Colonic mucosa (tissue), 4 donors: ENCODE data around the gene SLC9C1. TPM values are rescaled to one million over a fixed set of nuclear protein-coding genes. Genes with fewer than 3 reads are reported as not detected.

Source experiments
- DNase-seq: peaks from one replicate; pipeline ENCODE4 v3.0.0-alpha.2; 2020
- H3K27ac ChIP-seq: fragments of 200-600 bp; one replicate; pipeline ENCODE4 v1.8.0; 2021
- H3K27me3 ChIP-seq: fragments of 200-600 bp; one replicate; pipeline ENCODE4 v1.8.0; 2021
- H3K36me3 ChIP-seq: fragments of 200-600 bp; one replicate; pipeline ENCODE4 v1.8.0; 2021
- H3K4me1 ChIP-seq: fragments of 200-600 bp; one replicate; pipeline ENCODE4 v1.8.0; 2021; ENCODE audit warnings: mild to moderate bottlenecking
- H3K4me3 ChIP-seq: fragments of 200-600 bp; one replicate; pipeline ENCODE4 v1.8.0; 2021
- H3K9ac ChIP-seq, 2 donors: one replicate each; pipeline ENCODE4 v1.7.0; 2013; ENCODE audit warnings: control low read depth in 2 of 2, low read depth in 2 of 2, low read length in 2 of 2
- H3K9me3 ChIP-seq: fragments of 200-600 bp; one replicate; pipeline ENCODE4 v1.8.0; 2021
- intact Hi-C: fragments of 100-400 bp; cut with DNase I; formaldehyde crosslinking; loops from one replicate; pipeline ENCODE4 v1.14.1; 2022
- total RNA-seq, 2 donors: library from RNA; stranded (reverse); fragmentation: NEBNext Ultra II Directional in 1 of 2; extraction: Animal tissue kit (Norgen Biotek cat#: 25700) in 1 of 2; gene quantifications; one replicate each; pipeline ENCODE4 v1.2.1, GENCODE V29; 2021
- TF ChIP-seq, protein P1 (sequence below): fragments of 200-600 bp; IDR thresholded peaks from one replicate; pipeline ENCODE4 v1.8.0; 2022; ENCODE audit warnings: antibody characterized with exemption, mild to moderate bottlenecking
- donor health status: healthy.
- donor health status: DM: no; HTN: no; CAD: no.
- donor health status: DM: no; HTN: no; CAD: no.

The SLC9C1 gene
- total RNA-seq, 2 donors from 2014 or later, result 0.13 to 0.15 TPM

DNA sequence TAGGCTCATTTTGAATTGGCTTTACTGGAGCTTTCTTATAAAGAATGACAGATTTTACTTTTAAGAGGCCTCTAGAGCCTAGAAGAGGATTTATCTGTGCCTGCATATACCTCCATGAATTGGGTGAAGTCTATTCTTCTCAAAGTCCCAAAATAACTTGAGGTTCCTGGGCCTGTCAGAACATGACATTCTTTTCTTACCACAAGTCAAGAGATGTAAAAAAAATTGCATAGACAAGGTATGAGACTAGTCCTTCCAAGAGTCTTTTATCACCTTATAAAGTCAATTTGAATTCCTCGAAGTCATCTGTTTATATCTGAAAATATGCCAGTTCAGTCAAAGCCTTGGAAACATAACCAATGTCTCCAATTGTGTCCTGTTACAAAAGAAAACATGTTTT, 21.8 kb upstream of the SLC9C1 start:
- H3K27me3 ChIP-seq, result no peaks in the 10 kb centered on the region
- intact Hi-C loops, result no loop called here
- no peak overlapping the region for H3K9ac ChIP-seq
- no peaks in the 10 kb centered on the region for H3K4me1 ChIP-seq
- no peaks in the 10 kb centered on the region for H3K9me3 ChIP-seq
- no peak overlapping the region for H3K27ac ChIP-seq
- H3K36me3 ChIP-seq, result no peaks in the 10 kb centered on the region
- no peak overlapping the region for H3K4me3 ChIP-seq
- no peak for DNase-seq
- TF ChIP-seq, protein P1, sequence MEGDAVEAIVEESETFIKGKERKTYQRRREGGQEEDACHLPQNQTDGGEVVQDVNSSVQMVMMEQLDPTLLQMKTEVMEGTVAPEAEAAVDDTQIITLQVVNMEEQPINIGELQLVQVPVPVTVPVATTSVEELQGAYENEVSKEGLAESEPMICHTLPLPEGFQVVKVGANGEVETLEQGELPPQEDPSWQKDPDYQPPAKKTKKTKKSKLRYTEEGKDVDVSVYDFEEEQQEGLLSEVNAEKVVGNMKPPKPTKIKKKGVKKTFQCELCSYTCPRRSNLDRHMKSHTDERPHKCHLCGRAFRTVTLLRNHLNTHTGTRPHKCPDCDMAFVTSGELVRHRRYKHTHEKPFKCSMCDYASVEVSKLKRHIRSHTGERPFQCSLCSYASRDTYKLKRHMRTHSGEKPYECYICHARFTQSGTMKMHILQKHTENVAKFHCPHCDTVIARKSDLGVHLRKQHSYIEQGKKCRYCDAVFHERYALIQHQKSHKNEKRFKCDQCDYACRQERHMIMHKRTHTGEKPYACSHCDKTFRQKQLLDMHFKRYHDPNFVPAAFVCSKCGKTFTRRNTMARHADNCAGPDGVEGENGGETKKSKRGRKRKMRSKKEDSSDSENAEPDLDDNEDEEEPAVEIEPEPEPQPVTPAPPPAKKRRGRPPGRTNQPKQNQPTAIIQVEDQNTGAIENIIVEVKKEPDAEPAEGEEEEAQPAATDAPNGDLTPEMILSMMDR, result no peak

DNA sequence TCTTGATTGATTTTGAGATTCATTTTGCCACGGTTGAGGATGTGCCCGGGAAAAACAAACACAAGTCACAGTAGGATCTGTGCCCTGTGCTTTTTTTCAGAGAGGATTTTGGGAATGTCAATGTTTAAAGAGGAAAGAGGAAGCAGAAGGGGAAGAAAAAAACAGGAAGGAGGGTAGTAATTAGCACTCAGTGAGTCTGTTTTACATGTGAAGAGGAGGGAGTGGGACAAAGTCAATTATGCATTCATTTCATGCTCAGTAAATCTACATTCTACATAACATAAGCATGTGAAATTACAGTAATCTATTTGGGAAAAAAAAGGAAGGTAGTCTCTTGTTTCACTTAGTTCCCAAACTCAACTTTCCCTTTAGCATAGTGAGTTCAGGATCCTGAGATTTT, 20.6 kb upstream of the SLC9C1 start:
- no peak overlapping the region for H3K9ac ChIP-seq
- no peak overlapping the region for H3K27ac ChIP-seq
- DNase-seq, result no peak

DNA sequence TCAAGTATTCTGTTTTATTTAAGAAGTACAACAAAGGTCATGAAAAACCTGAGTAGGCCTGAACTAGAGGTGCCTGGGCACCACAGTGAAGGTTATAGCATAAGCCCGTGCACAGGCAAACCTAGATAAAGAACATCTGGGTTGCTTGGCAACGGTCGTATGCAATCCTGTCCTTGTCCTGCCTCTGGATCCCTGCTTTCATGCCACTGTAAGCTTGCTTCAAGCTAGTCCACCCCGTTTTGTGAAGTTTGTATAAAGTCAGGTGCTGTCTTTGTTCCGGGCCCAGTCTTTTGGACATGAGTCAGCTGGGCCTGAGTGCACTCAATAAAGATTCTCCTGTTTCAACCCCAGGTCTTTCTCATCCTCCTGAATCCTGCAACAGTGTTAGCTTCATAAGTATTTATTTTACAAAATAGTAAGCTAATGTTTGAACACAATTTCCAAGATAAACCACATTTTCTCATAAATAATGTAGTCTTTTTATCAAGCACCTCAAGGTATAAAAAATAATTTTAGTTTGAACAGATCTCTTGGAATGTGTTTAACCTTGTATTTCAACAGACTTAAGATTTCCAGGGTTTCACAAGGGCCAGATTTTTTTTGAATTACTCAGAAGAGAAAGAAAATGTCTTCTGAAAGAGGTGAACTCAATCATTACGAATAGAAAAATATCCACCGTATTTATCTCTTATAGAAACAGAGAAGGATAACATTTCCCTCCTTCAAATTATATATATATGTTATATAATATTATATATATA, 14.3 kb upstream of the SLC9C1 start:
- no peaks in the 10 kb centered on the region for H3K9me3 ChIP-seq
- TF ChIP-seq, protein P1, result no peak
- no peak overlapping the region for H3K27ac ChIP-seq
- intact Hi-C loops, result no loop called here
- no peaks in the 10 kb centered on the region for H3K36me3 ChIP-seq
- no peaks in the 10 kb centered on the region for H3K27me3 ChIP-seq
- H3K4me3 ChIP-seq, result no peak overlapping the region
- H3K9ac ChIP-seq, result no peak overlapping the region
- no peaks in the 10 kb centered on the region for H3K4me1 ChIP-seq
- DNase-seq, result no peak

More for the DNA sequence above, 20.6 kb upstream of the SLC9C1 start:
- no peak overlapping the region for H3K4me3 ChIP-seq
- H3K36me3 ChIP-seq, result no peaks in the 10 kb centered on the region
- TF ChIP-seq, protein P1, result no peak
- no peaks in the 10 kb centered on the region for H3K9me3 ChIP-seq
- intact Hi-C loops, result no loop called here
- no peaks in the 10 kb centered on the region for H3K4me1 ChIP-seq
- H3K27me3 ChIP-seq, result no peaks in the 10 kb centered on the region

DNA sequence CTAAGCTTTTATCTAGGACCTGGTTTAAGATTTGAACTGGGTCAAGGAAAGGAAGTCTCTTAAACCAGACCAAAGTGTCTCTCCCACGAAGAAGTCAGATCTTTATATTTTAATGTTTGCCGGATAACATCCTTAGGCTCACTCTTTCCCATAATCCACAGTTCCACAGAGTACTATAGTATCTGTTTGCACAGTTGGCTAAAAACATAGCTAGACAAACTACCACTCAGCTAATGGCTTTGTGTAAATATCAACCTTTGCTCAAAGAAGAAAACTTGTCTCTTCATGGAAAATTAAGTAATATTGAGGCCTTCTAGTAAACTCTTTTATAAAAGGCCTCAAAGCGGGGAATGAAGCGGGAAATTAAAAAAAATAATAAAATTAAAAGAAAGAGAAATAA, 13.5 kb upstream of the SLC9C1 start:
- intact Hi-C loops, result no loop called here
- no peak overlapping the region for H3K9ac ChIP-seq
- no peaks in the 10 kb centered on the region for H3K9me3 ChIP-seq
- no peaks in the 10 kb centered on the region for H3K36me3 ChIP-seq
- no peaks in the 10 kb centered on the region for H3K27me3 ChIP-seq
- H3K27ac ChIP-seq, result no peak overlapping the region
- no peak for DNase-seq
- TF ChIP-seq, protein P1, result no peak
- H3K4me3 ChIP-seq, result no peak overlapping the region
- no peaks in the 10 kb centered on the region for H3K4me1 ChIP-seq

DNA sequence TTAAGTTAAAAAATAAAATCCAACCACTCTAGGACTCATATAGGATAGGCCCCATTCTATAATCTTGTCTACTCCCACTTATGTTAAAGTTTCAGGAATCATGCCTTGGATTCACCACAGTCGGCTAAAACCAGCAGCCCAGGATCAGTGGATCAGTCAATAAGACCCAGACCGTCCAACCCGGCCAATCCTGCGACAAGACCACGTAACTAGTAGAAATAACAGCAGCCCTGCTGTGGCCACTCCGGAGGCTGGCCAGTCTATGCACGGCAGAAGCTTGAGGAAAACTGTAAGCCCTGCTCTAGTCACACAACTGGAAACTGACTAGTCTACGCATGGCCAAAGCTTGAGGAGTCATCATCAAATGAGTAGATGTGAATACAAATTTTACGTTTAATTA, 12.8 kb upstream of the SLC9C1 start:
- DNase-seq, result no peak

More for the DNA sequence above, 12.8 kb upstream of the SLC9C1 start:
- intact Hi-C loops, result no loop called here
- no peak overlapping the region for H3K9ac ChIP-seq
- H3K4me3 ChIP-seq, result no peak overlapping the region
- no peaks in the 10 kb centered on the region for H3K36me3 ChIP-seq
- no peaks in the 10 kb centered on the region for H3K27me3 ChIP-seq
- no peaks in the 10 kb centered on the region for H3K4me1 ChIP-seq
- TF ChIP-seq, protein P1, result no peak
- H3K9me3 ChIP-seq, result no peaks in the 10 kb centered on the region
- no peak overlapping the region for H3K27ac ChIP-seq
